SH-SY5Y (cell line): Measurements from ENCODE around the gene CRIM1.

Source experiments
- GATA2 ChIP-seq: IDR thresholded peaks from 2 replicates; pipeline ENCODE4 v1.6.1; 2011; ENCODE audit warnings: mild to moderate bottlenecking, low read depth, low read length
- GATA3 ChIP-seq: IDR thresholded peaks from 2 replicates; pipeline ENCODE4 v1.6.1; 2011; ENCODE audit warnings: low read depth, mild to moderate bottlenecking, low read length, moderate library complexity

DNA sequence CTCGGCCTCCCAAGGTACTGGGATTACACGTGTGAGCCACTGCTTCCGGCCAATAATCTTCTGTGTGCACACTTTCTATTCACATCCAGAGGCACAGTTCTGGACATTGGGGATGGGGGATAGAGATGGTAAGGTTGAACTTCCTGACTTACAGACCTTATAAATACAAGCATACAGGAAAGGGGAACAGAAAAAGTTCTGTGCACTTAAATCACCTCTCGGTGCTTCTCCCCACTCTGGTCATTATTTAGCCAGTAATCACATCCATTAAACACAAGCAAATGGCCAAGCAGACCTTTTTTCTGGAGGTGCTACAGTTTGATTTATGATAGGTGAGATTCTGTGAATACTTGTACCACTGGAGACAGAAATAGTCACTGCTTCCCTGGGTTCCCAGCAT lies 110.6 kb downstream of the CRIM1 start:
- TF ChIP-seq GATA2 (no peak), GATA3 (no peak)
